Stomach smooth muscle (tissue), 2 donors: Measurements from ENCODE around the gene TBX1.

Experiments
- H3K27ac ChIP-seq: one replicate; pipeline ENCODE4 v1.7.0; 2013; ENCODE audit warnings: mild to moderate bottlenecking, low read length, inconsistent platforms
- H3K27me3 ChIP-seq, 2 donors: one replicate each; pipeline ENCODE4 v1.7.0; 2013; ENCODE audit warnings: low read length in 2 of 2; ENCODE audit not compliant: insufficient read depth in 2 of 2, control insufficient read depth in 1 of 2
- H3K36me3 ChIP-seq, 2 donors: one replicate each; pipeline ENCODE4 v1.7.0; 2013; ENCODE audit warnings: low read length in 2 of 2; ENCODE audit not compliant: control insufficient read depth in 2 of 2, insufficient read depth in 2 of 2
- H3K4me1 ChIP-seq: one replicate; pipeline ENCODE4 v1.7.0; 2013; ENCODE audit warnings: low read length; ENCODE audit not compliant: control insufficient read depth, insufficient read depth
- H3K4me3 ChIP-seq, 2 donors: one replicate each; pipeline ENCODE4 v1.7.0; 2013; ENCODE audit warnings: low read length in 2 of 2
- H3K9ac ChIP-seq, 2 donors: one replicate each; pipeline ENCODE4 v1.7.0; 2013; ENCODE audit warnings: low read length in 2 of 2, mild to moderate bottlenecking in 1 of 2
- H3K9me3 ChIP-seq, 2 donors: one replicate each; pipeline ENCODE4 v1.7.0; 2013; ENCODE audit warnings: low read length in 2 of 2; ENCODE audit not compliant: control insufficient read depth in 2 of 2
- donor health status: healthy.
- donor health status: Pancreatic carcinoma.

Gene TBX1

DNA sequence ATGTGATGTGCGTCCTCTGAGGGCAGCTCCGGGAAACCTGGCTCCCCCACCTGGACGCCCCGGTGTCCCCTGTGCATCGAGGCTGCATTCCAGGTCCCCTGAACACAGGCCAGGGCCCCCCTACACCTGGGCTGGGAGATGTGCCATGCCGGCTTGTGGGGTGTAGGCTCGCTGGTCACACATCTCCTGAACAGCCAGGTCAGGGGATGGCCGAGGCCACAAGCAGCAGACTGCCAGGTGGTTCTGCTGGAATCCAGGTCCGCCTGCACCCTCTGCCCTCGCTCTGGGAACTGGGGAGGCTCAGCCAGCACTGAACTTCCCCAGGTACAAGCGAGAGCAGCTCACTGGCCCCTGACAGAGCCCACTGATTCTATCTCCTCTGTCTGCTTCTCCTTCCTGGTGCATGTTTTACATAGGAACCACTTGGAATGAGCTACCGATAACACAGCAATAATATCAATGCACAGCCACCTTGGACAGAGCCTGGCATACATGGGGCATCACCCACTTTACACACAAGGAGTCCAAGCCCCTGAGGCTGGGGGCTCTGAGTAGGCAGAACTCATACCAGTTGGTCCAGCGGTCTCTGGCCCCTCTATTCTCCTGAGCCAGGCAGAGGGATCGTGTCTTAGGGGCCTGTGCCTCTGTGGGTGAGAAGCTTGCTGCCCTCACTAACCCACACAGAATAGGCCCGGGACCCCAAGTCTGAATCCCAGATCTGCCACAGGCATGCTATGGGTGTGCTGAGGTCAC, 46.8 kb downstream of the TBX1 start:
- Histone ChIP-seq H3K9ac (no peak overlapping the region), H3K4me3 (no peak overlapping the region), H3K4me1 (peaks cover 3% of the 10 kb centered on the region), H3K27me3 (no peaks in the 10 kb centered on the region), H3K9me3 (no peaks in the 10 kb centered on the region), H3K36me3 (no peaks in the 10 kb centered on the region), H3K27ac (no peak overlapping the region)

- Histone ChIP-seq H3K27ac (no peak overlapping the region), H3K9ac (no peak overlapping the region), H3K27me3 (no peaks in the 10 kb centered on the region), H3K4me1 (peaks cover 3% of the 10 kb centered on the region), H3K4me3 (no peak overlapping the region), H3K9me3 (no peaks in the 10 kb centered on the region), H3K36me3 (no peaks in the 10 kb centered on the region)
These were observed 47.6 kb downstream of the TBX1 start for GRCh38 chr22:19807914-19808872.

DNA sequence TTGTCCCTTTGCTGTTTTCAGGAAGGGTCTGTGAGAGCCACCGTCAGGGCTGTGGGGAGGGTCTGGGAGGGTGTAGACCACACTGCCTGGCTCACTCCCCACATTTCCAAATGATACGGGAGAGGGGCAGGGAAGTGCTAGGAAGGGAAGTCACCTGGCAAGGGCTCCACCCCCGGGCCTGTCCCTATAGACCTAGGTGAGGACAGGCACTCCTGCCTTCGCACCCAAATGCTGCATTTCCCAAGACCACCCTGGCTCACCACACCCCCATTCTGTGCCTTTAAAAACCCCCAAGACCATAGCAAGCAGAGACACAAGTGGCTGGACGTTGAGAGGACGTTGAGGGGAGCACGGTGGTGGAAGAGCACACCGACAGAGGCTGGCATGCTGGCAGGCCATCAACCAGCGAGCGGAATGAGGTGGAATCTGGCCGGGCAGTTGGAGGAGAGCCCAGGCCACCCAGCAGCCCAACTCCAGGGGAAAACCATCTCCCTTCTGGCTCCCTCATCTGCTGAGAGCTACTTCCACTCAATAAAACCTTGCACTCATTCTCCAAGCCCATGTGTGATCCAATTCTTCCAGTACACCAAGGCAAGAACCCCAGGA, 48.4 kb downstream of the TBX1 start:
- Histone ChIP-seq H3K9me3 (no peaks in the 10 kb centered on the region), H3K4me1 (peaks cover 3% of the 10 kb centered on the region), H3K27me3 (no peaks in the 10 kb centered on the region), H3K27ac (no peak overlapping the region), H3K9ac (no peak overlapping the region), H3K4me3 (no peak overlapping the region), H3K36me3 (no peaks in the 10 kb centered on the region)

- no peak overlapping the region for H3K27ac ChIP-seq
- H3K9me3 ChIP-seq = no peaks in the 10 kb centered on the region
These were observed 49.2 kb downstream of the TBX1 start for GRCh38 chr22:19809741-19810140.

DNA sequence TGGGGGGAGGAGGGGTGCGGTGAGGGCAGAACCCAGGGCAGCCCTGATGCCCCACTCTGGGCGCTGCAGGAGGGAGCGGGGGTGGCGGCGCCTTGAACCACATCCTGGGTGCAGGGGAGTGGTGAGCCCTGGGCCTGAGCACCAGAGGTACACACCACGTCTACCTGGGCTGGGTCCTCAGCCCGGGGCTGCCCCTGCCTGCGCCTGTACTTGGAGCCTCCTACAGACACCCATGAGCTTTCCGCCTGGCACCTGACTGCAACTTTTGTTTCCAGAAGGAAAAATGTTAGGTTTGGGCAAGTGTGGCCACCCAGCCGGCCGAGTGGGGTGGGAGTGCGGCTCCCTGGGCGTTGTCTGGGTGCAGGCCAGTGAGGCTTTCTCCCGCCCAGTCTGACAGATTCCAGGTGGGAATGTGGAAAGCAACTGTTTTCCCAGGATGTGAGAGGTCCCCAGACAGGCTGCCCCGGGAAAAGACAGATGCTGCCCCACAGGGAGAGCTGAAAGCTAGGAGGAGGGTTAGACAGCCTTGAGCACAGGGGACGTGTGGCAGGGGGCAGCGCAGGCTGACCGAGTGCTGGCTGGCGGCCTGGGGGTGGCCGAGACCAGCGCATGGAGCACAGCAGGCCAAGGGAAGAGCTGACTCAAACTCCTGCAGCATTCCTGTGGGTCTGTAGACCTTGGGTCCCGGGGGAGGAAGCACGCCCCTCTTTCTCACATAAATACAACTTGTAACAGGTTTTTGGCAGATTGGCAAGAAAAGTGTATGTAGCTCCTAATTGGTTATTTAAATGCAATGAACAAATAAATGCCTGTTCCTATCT, 50.0 kb downstream of the TBX1 start:
- Histone ChIP-seq H3K27me3 (no peaks in the 10 kb centered on the region), H3K4me1 (peaks cover 3% of the 10 kb centered on the region), H3K9me3 (no peaks in the 10 kb centered on the region), H3K36me3 (no peaks in the 10 kb centered on the region), H3K27ac (no peak overlapping the region), H3K9ac (no peak overlapping the region), H3K4me3 (no peak overlapping the region)

More at GRCh38 chr22:19809741-19810140, 49.2 kb downstream of the TBX1 start:
- no peak overlapping the region for H3K4me3 ChIP-seq
- H3K4me1 ChIP-seq = peaks cover 3% of the 10 kb centered on the region
- H3K27me3 ChIP-seq = no peaks in the 10 kb centered on the region
- H3K9ac ChIP-seq = no peak overlapping the region
- H3K36me3 ChIP-seq = no peaks in the 10 kb centered on the region

GRCh38 chr22:19811211-19811621, 50.6 kb downstream of the TBX1 start:
- H3K9me3 ChIP-seq = no peaks in the 10 kb centered on the region
- H3K36me3 ChIP-seq = no peaks in the 10 kb centered on the region
- H3K4me3 ChIP-seq = no peak overlapping the region
- H3K9ac ChIP-seq = no peak overlapping the region
- H3K27me3 ChIP-seq = no peaks in the 10 kb centered on the region
- peaks cover 3% of the 10 kb centered on the region for H3K4me1 ChIP-seq
- H3K27ac ChIP-seq = no peak overlapping the region

GRCh38 chr22:19811811-19812771, 51.5 kb downstream of the TBX1 start:
- Histone ChIP-seq H3K9me3 (no peaks in the 10 kb centered on the region), H3K36me3 (no peaks in the 10 kb centered on the region), H3K27ac (no peak overlapping the region), H3K27me3 (no peaks in the 10 kb centered on the region), H3K4me3 (no peak overlapping the region), H3K4me1 (peaks cover 3% of the 10 kb centered on the region), H3K9ac (no peak overlapping the region)

GRCh38 chr22:19812910-19813309, 52.3 kb downstream of the TBX1 start:
- Histone ChIP-seq H3K36me3 (no peaks in the 10 kb centered on the region), H3K4me3 (no peak overlapping the region), H3K9me3 (no peaks in the 10 kb centered on the region), H3K4me1 (peaks cover 3% of the 10 kb centered on the region), H3K27me3 (no peaks in the 10 kb centered on the region), H3K9ac (no peak overlapping the region), H3K27ac (no peak overlapping the region)

GRCh38 chr22:19814428-19814827, 53.9 kb downstream of the TBX1 start:
- Histone ChIP-seq H3K4me3 (no peak overlapping the region), H3K4me1 (peaks cover 1% of the 10 kb centered on the region), H3K9ac (no peak overlapping the region), H3K9me3 (no peaks in the 10 kb centered on the region), H3K36me3 (peaks cover 0 to 3% of the 10 kb centered on the region in 2 donors), H3K27ac (no peak overlapping the region), H3K27me3 (no peaks in the 10 kb centered on the region)
